T-cell (primary cell): ENCODE data around the gene PCYOX1L. TPM values are rescaled to one million over a fixed set of nuclear protein-coding genes. Genes with fewer than 3 reads are reported as not detected.

Source experiments
- ATAC-seq, 4 experiments: fragments of 200-7000 bp in 3 of 4; fragments of 150-1000 bp in 1 of 4; cut with Tn5 transposase; replicated peaks in 1 of 4; 1 replicate in 3 of 4; 2 replicates in 1 of 4; pipeline ENCODE4 v1.10.0; 2021; ENCODE audit warnings: moderate library complexity in 3 of 4, mild to moderate bottlenecking in 2 of 4, moderate number of reproducible peaks in 1 of 4
- CTCF ChIA-PET, 2 donors: fragments of 300-600 bp; sonication (Branson Sonifier 250); formaldehyde crosslinking; loops; one replicate each; lab custom pipeline; 2022; ENCODE audit warnings: antibody characterized with exemption in 2 of 2; lab: Charles Lee
- POLR2A ChIA-PET, 2 donors: fragments of 300-600 bp; sonication (Branson Sonifier 250); formaldehyde crosslinking; loops; one replicate each; lab custom pipeline; 2022; ENCODE audit warnings: antibody characterized with exemption in 2 of 2; lab: Charles Lee
- DNase-seq, 35 experiments: peaks; one replicate each; pipeline versions ENCODE4 v3.0.0 to v3.0.0-alpha.2; 2013 to 2023
- H3K27ac ChIP-seq: one replicate; pipeline ENCODE4 v1.5.1; 2013; ENCODE audit warnings: low read length
- H3K27me3 ChIP-seq, 2 experiments: replicated peaks in 1 of 2; 1 replicate in 1 of 2; 2 replicates in 1 of 2; pipeline versions ENCODE4 v1.6.1 to v1.7.0; 2013; ENCODE audit warnings: low read length in 1 of 2, mixed read lengths in 1 of 2; ENCODE audit not compliant: control insufficient read depth in 2 of 2, insufficient read depth in 2 of 2; ENCODE audit errors: extremely low read depth in 1 of 2
- H3K36me3 ChIP-seq, 2 donors: 1 replicate in 1 of 2; 2 replicates in 1 of 2; pipeline versions ENCODE4 v1.6.1 to v1.7.0; 2013; ENCODE audit warnings: low read length in 1 of 2; ENCODE audit not compliant: control insufficient read depth in 2 of 2, insufficient read depth in 1 of 2; ENCODE audit errors: extremely low read depth in 1 of 2
- H3K4me1 ChIP-seq, 2 experiments: 1 replicate in 1 of 2; 2 replicates in 1 of 2; pipeline versions ENCODE4 v1.6.1 to v1.7.0; 2013; ENCODE audit warnings: low read length in 2 of 2, mixed read lengths in 1 of 2; ENCODE audit not compliant: insufficient read depth in 2 of 2, control insufficient read depth in 1 of 2; ENCODE audit errors: extremely low read depth in 1 of 2
- H3K4me3 ChIP-seq, 2 donors: 1 replicate in 1 of 2; 2 replicates in 1 of 2; pipeline versions ENCODE4 v1.5.1 to v1.7.0; 2013; ENCODE audit warnings: mild to moderate bottlenecking in 2 of 2, low read length in 1 of 2, moderate library complexity in 1 of 2; ENCODE audit not compliant: control insufficient read depth in 1 of 2; ENCODE audit errors: extremely low read depth in 1 of 2
- H3K9me3 ChIP-seq: 2 replicates; pipeline ENCODE4 v1.7.0; 2013
- H3K27ac Mint-ChIP-seq, 2 donors: one replicate each; pipeline ENCODE4 v1.8.0; 2020 to 2021; ENCODE audit warnings: mild to moderate bottlenecking in 2 of 2, mixed read lengths in 2 of 2
- H3K27me3 Mint-ChIP-seq, 2 donors: one replicate each; pipeline ENCODE4 v1.8.0; 2021 to 2022; ENCODE audit warnings: mixed read lengths in 2 of 2
- H3K36me3 Mint-ChIP-seq: one replicate; pipeline ENCODE4 v1.8.0; 2021; ENCODE audit warnings: mixed read lengths
- H3K4me1 Mint-ChIP-seq, 3 donors: one replicate each; pipeline ENCODE4 v1.8.0; 2020 to 2022; ENCODE audit warnings: mixed read lengths in 3 of 3, mild to moderate bottlenecking in 1 of 3
- H3K4me3 Mint-ChIP-seq, 3 donors: one replicate each; pipeline ENCODE4 v1.8.0; 2020 to 2022; ENCODE audit warnings: mild to moderate bottlenecking in 3 of 3, mixed read lengths in 3 of 3, moderate library complexity in 3 of 3
- H3K9me3 Mint-ChIP-seq, 3 donors: one replicate each; pipeline ENCODE4 v1.8.0; 2020 to 2022; ENCODE audit warnings: mixed read lengths in 3 of 3
- WGBS: methylation state at CpG from one replicate; pipeline ENCODE4 v1.1.5; 2013; ENCODE audit warnings: missing lambda C conversion rate; ENCODE audit not compliant: insufficient coverage; 5-methylcytosine and 5-hydroxymethylcytosine counted together
- total RNA-seq, 35 experiments: library from RNA in 6 of 35; stranded (reverse) in 6 of 35; fragments of 120-200 nt in 1 of 35; gene quantifications; one replicate each; pipeline versions ENCODE4 v1.2.1 to v1.2.4 and lab custom pipeline; 2013 to 2026

PCYOX1L gene
- total RNA-seq, 5 donors from 2014 or later (not counting 1 experiment from before 2014, with no cell fraction given) = 26.9 to 40.2 (median 35.0) TPM

GRCh38 chr5:149402291-149402690 is 44.4 kb downstream of the PCYOX1L start:
- H3K4me1 Mint-ChIP-seq = no peaks in the 10 kb centered on the region
- Histone ChIP-seq H3K4me1 (no peaks in the 10 kb centered on the region), H3K36me3 (no peaks in the 10 kb centered on the region), H3K27ac (no peak overlapping the region), H3K4me3 (no peak overlapping the region), H3K27me3 (peaks cover 0 to 33% of the 10 kb centered on the region in 2 experiments), H3K9me3 (no peaks in the 10 kb centered on the region)
- H3K27ac Mint-ChIP-seq = no peak overlapping the region
- no CpG with 5 or more reads among the region's 3 CpGs for WGBS
- no peaks in the 10 kb centered on the region for H3K9me3 Mint-ChIP-seq
- no peak overlapping the region for H3K4me3 Mint-ChIP-seq
- ChIA-PET POLR2A (no interaction called here), CTCF (no interaction called here)
- H3K27me3 Mint-ChIP-seq = peaks cover 8 to 15% of the 10 kb centered on the region in 2 donors
- no peak for DNase-seq
- H3K36me3 Mint-ChIP-seq = no peaks in the 10 kb centered on the region
- ATAC-seq = no peak

GRCh38 chr5:149403923-149404745 is 46.3 kb downstream of the PCYOX1L start:
- WGBS = 86% methylated on average over 7 of the region's 15 CpGs
- ChIA-PET CTCF (no interaction called here), POLR2A (interaction anchor here in 1 of 2 donors (0.6 kb wide), 1 partner anchor 64 kb away, joined by 6 read pairs; no protein-coding TSS in a partner anchor)
- H3K27ac Mint-ChIP-seq = no peak overlapping the region
- no peaks in the 10 kb centered on the region for H3K9me3 ChIP-seq
- no peaks in the 10 kb centered on the region for H3K36me3 Mint-ChIP-seq
- no peak overlapping the region for H3K4me3 Mint-ChIP-seq
- no peaks in the 10 kb centered on the region for H3K4me1 Mint-ChIP-seq
- ATAC-seq (no peak), DNase-seq (no peak)
- H3K4me1 ChIP-seq = no peaks in the 10 kb centered on the region
- no peaks in the 10 kb centered on the region for H3K36me3 ChIP-seq
- peaks cover 0 to 33% of the 10 kb centered on the region in 2 experiments for H3K27me3 ChIP-seq
- H3K27me3 Mint-ChIP-seq = peaks cover 3 to 17% of the 10 kb centered on the region in 2 donors
- H3K4me3 ChIP-seq = no peak overlapping the region
- H3K27ac ChIP-seq = no peak overlapping the region
- H3K9me3 Mint-ChIP-seq = no peaks in the 10 kb centered on the region

- H3K36me3 ChIP-seq = no peaks in the 10 kb centered on the region
- no peaks in the 10 kb centered on the region for H3K36me3 Mint-ChIP-seq
- H3K27ac Mint-ChIP-seq = no peak overlapping the region
- 83% methylated on average over 7 of the region's 17 CpGs for WGBS
- no peak overlapping the region for H3K4me3 ChIP-seq
- no peaks in the 10 kb centered on the region for H3K4me1 ChIP-seq
- DNase-seq = no peak
- H3K27me3 ChIP-seq = peaks cover 0 to 37% of the 10 kb centered on the region in 2 experiments
- H3K4me1 Mint-ChIP-seq = no peaks in the 10 kb centered on the region
- no peak overlapping the region for H3K27ac ChIP-seq
- peaks cover 3 to 17% of the 10 kb centered on the region in 2 donors for H3K27me3 Mint-ChIP-seq
- ChIA-PET POLR2A (interaction anchor here in 1 of 2 donors (0.6 kb wide), 1 partner anchor 63 kb away, joined by 6 read pairs; no protein-coding TSS in a partner anchor), CTCF (no interaction called here)
- no peak overlapping the region for H3K4me3 Mint-ChIP-seq
- no peaks in the 10 kb centered on the region for H3K9me3 ChIP-seq
- ATAC-seq = no peak
- H3K9me3 Mint-ChIP-seq = no peaks in the 10 kb centered on the region
These were observed 47.1 kb downstream of the PCYOX1L start for GRCh38 chr5:149404746-149405549.

- Histone ChIP-seq H3K27ac (no peak overlapping the region), H3K4me3 (no peak overlapping the region), H3K27me3 (peaks cover 0 to 31% of the 10 kb centered on the region in 2 experiments), H3K4me1 (no peaks in the 10 kb centered on the region), H3K9me3 (no peaks in the 10 kb centered on the region), H3K36me3 (no peaks in the 10 kb centered on the region)
- ATAC-seq (no peak), DNase-seq (no peak)
- Mint-ChIP-seq H3K36me3 (no peaks in the 10 kb centered on the region), H3K27ac (no peak overlapping the region), H3K4me1 (no peaks in the 10 kb centered on the region), H3K4me3 (no peak overlapping the region), H3K9me3 (no peaks in the 10 kb centered on the region), H3K27me3 (peaks cover 3 to 17% of the 10 kb centered on the region in 2 donors)
- WGBS = 92% methylated on average over 14 of the region's 16 CpGs
- ChIA-PET POLR2A (no interaction called here), CTCF (no interaction called here)
These were observed 47.8 kb downstream of the PCYOX1L start for GRCh38 chr5:149405550-149406202.

- Histone ChIP-seq H3K4me3 (no peak overlapping the region), H3K27me3 (peaks cover 0 to 32% of the 10 kb centered on the region in 2 experiments), H3K4me1 (no peaks in the 10 kb centered on the region), H3K36me3 (no peaks in the 10 kb centered on the region), H3K9me3 (no peaks in the 10 kb centered on the region), H3K27ac (no peak overlapping the region)
- DNase-seq (no peak), ATAC-seq (no peak)
- CTCF ChIA-PET = no interaction called here
- Mint-ChIP-seq H3K36me3 (no peaks in the 10 kb centered on the region), H3K27ac (no peak overlapping the region), H3K4me1 (no peaks in the 10 kb centered on the region), H3K9me3 (no peaks in the 10 kb centered on the region), H3K4me3 (no peak overlapping the region), H3K27me3 (peaks cover 3 to 13% of the 10 kb centered on the region in 2 donors)
- 82% methylated on average over 6 of the region's 9 CpGs for WGBS
- POLR2A ChIA-PET = no interaction called here
These were observed 48.5 kb downstream of the PCYOX1L start for GRCh38 chr5:149406203-149406978.
